ENCODE measurements around the gene CNKSR2. TPM values are rescaled to one million over a fixed set of nuclear protein-coding genes. Genes with fewer than 3 reads are reported as not detected.

The CNKSR2 gene
- total RNA-seq, 6 experiments from 2014 or later: not detected

- no peak overlapping the region for H3K27ac Mint-ChIP-seq
- no peaks in the 10 kb centered on the region for H3K36me3 Mint-ChIP-seq (ENCODE audit: low read depth)
- TF ChIP-seq, protein P1, sequence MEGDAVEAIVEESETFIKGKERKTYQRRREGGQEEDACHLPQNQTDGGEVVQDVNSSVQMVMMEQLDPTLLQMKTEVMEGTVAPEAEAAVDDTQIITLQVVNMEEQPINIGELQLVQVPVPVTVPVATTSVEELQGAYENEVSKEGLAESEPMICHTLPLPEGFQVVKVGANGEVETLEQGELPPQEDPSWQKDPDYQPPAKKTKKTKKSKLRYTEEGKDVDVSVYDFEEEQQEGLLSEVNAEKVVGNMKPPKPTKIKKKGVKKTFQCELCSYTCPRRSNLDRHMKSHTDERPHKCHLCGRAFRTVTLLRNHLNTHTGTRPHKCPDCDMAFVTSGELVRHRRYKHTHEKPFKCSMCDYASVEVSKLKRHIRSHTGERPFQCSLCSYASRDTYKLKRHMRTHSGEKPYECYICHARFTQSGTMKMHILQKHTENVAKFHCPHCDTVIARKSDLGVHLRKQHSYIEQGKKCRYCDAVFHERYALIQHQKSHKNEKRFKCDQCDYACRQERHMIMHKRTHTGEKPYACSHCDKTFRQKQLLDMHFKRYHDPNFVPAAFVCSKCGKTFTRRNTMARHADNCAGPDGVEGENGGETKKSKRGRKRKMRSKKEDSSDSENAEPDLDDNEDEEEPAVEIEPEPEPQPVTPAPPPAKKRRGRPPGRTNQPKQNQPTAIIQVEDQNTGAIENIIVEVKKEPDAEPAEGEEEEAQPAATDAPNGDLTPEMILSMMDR (IDR thresholded peaks at IDR 0.05): no peak
- no peak overlapping the region for H3K4me3 Mint-ChIP-seq
- H3K27me3 Mint-ChIP-seq (ENCODE audit: insufficient read depth): no peaks in the 10 kb centered on the region
- no peak for DNase-seq
- no peaks in the 10 kb centered on the region; the same call in none of the 2 replicates for H3K9me3 Mint-ChIP-seq
- no peaks in the 10 kb centered on the region for H3K4me1 Mint-ChIP-seq (ENCODE audit: low read depth)
Observed at GRCh38 chrX:21427086-21427485, 52.9 kb downstream of the CNKSR2 start.

GRCh38 chrX:21437036-21437435 lies 62.8 kb downstream of the CNKSR2 start:
- H3K27me3 Mint-ChIP-seq (ENCODE audit: insufficient read depth): no peaks in the 10 kb centered on the region; the same call in 1 of the 2 replicates
- TF ChIP-seq, protein P1 (IDR thresholded peaks at IDR 0.05): no peak
- H3K4me1 Mint-ChIP-seq (ENCODE audit: low read depth): no peaks in the 10 kb centered on the region
- DNase-seq: no peak
- H3K36me3 Mint-ChIP-seq (ENCODE audit: low read depth): no peaks in the 10 kb centered on the region
- H3K27ac Mint-ChIP-seq: no peak overlapping the region
- H3K4me3 Mint-ChIP-seq: no peak overlapping the region
- no peaks in the 10 kb centered on the region for H3K9me3 Mint-ChIP-seq

- no peak for DNase-seq
- Mint-ChIP-seq H3K4me1 (ENCODE audit: low read depth) (no peaks in the 10 kb centered on the region), H3K9me3 (no peaks in the 10 kb centered on the region), H3K27me3 (ENCODE audit: insufficient read depth) (no peaks in the 10 kb centered on the region; the same call in 1 of the 2 replicates), H3K4me3 (no peak overlapping the region), H3K36me3 (ENCODE audit: low read depth) (no peaks in the 10 kb centered on the region), H3K27ac (no peak overlapping the region)
- TF ChIP-seq, protein P1 (IDR thresholded peaks at IDR 0.05): no peak
Observed at GRCh38 chrX:21438792-21439191, 64.6 kb downstream of the CNKSR2 start.

DNA sequence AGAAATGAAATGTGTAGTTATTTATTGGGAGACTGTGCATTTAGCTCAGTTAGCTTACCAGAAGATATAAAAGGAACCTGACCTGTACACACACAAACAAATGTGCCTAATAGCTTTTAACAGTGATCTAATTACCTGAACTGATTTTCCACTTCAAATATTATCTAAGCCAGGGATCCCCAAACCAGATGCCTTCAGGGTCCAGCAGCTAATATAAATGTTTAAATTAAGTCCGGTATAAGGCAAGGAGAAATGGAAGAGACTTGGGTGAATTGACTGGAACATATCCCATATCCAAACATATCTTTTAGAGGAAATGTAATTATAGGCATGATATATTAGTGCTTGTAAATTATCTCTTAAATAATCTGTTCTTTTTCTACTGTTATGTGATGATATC lies 66.7 kb downstream of the CNKSR2 start:
- DNase-seq: no peak
- H3K27me3 Mint-ChIP-seq (ENCODE audit: insufficient read depth): no peaks in the 10 kb centered on the region; the same call in 1 of the 2 replicates

DNA sequence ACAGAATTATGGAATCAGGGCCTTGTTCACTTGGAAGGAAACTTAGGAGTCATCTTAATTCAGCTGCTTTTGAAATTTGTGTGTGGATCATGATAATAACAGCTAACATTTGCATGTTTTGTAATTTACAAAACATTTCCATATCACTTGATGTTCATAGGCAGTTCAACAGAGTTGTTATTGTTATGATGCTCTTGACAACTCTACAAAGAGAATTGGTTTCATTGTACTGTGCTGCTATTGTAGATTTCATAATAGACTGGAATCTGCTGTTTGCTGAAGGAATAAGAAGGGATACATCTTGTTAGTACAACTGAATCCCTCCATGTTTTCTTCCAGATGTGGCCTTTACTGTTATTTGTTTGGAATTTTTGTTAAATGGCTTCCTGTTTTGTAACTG lies 83.5 kb downstream of the CNKSR2 start:
- Mint-ChIP-seq H3K4me1 (ENCODE audit: low read depth) (no peaks in the 10 kb centered on the region), H3K4me3 (no peak overlapping the region), H3K9me3 (no peaks in the 10 kb centered on the region; the same call in 1 of the 2 replicates), H3K36me3 (ENCODE audit: low read depth) (no peaks in the 10 kb centered on the region), H3K27me3 (ENCODE audit: insufficient read depth) (no peaks in the 10 kb centered on the region), H3K27ac (no peak overlapping the region)
- DNase-seq: no peak
- TF ChIP-seq, protein P1 (IDR thresholded peaks at IDR 0.05): no peak

More for the DNA sequence above, 66.7 kb downstream of the CNKSR2 start:
- Mint-ChIP-seq H3K4me3 (no peak overlapping the region), H3K27ac (no peak overlapping the region), H3K36me3 (ENCODE audit: low read depth) (no peaks in the 10 kb centered on the region), H3K4me1 (ENCODE audit: low read depth) (no peaks in the 10 kb centered on the region), H3K9me3 (no peaks in the 10 kb centered on the region)
- TF ChIP-seq, protein P1 (IDR thresholded peaks at IDR 0.05): no peak

GRCh38 chrX:21469071-21469470 lies 94.9 kb downstream of the CNKSR2 start:
- TF ChIP-seq, protein P1 (IDR thresholded peaks at IDR 0.05): no peak
- no peak overlapping the region for H3K27ac Mint-ChIP-seq
- no peaks in the 10 kb centered on the region; the same call in 1 of the 2 replicates for H3K27me3 Mint-ChIP-seq (ENCODE audit: insufficient read depth)
- H3K4me3 Mint-ChIP-seq: no peak overlapping the region
- H3K36me3 Mint-ChIP-seq (ENCODE audit: low read depth): no peaks in the 10 kb centered on the region
- no peaks in the 10 kb centered on the region for H3K9me3 Mint-ChIP-seq
- H3K4me1 Mint-ChIP-seq (ENCODE audit: low read depth): no peaks in the 10 kb centered on the region
- no peak for DNase-seq
